GM12873 (cell line): Measurements from ENCODE around the gene GALNT10.

Source experiments
- TF ChIP-seq, protein P1 (sequence below): IDR thresholded peaks from 2 replicates; pipeline ENCODE4 v1.5.1; 2012; ENCODE audit warnings: low read depth, mild to moderate bottlenecking, moderate library complexity, low read length, control low read depth; ENCODE audit not compliant: insufficient read depth; ENCODE audit errors: missing control alignments

GALNT10 gene

DNA sequence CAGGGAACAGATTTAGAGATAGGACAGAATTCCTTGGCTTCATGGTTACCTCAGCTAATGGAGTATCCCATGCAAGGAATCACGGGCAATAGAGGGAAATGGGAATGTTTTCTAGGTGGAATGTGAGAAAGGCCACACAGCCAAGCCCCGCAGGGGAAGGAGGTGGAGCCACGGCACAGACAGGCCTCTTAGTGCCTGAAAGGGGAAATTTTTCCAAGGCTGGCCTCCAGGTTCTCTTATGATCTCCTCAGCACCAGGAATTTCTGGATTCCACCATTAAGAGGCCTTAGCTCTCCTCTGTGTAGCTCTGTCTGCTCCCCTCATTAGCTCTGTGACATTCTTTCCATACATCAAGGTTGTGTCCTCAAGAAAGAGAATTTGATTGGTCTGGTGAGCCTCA is 124.7 kb downstream of the GALNT10 start:
- TF ChIP-seq, protein P1, sequence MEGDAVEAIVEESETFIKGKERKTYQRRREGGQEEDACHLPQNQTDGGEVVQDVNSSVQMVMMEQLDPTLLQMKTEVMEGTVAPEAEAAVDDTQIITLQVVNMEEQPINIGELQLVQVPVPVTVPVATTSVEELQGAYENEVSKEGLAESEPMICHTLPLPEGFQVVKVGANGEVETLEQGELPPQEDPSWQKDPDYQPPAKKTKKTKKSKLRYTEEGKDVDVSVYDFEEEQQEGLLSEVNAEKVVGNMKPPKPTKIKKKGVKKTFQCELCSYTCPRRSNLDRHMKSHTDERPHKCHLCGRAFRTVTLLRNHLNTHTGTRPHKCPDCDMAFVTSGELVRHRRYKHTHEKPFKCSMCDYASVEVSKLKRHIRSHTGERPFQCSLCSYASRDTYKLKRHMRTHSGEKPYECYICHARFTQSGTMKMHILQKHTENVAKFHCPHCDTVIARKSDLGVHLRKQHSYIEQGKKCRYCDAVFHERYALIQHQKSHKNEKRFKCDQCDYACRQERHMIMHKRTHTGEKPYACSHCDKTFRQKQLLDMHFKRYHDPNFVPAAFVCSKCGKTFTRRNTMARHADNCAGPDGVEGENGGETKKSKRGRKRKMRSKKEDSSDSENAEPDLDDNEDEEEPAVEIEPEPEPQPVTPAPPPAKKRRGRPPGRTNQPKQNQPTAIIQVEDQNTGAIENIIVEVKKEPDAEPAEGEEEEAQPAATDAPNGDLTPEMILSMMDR: no peak

DNA sequence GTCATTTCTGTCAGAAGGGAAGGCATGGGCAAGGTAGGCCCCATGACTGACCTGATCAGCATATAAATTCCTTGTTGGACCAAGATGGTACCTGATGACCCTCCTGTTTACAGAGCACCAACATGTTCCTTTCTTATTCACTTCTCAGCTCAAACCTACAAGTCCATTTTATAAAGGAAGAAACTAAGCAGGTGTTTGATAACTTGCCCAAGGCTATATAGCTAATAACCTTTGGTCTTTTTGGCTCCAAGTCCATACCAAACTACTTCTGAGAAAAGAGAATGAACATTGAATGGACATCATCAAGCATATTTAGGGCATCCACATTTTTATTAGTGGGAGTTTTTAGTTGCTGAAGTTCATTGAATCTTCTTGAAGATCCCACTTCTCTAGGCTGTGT is 125.2 kb downstream of the GALNT10 start:
- TF ChIP-seq, protein P1: no peak

DNA sequence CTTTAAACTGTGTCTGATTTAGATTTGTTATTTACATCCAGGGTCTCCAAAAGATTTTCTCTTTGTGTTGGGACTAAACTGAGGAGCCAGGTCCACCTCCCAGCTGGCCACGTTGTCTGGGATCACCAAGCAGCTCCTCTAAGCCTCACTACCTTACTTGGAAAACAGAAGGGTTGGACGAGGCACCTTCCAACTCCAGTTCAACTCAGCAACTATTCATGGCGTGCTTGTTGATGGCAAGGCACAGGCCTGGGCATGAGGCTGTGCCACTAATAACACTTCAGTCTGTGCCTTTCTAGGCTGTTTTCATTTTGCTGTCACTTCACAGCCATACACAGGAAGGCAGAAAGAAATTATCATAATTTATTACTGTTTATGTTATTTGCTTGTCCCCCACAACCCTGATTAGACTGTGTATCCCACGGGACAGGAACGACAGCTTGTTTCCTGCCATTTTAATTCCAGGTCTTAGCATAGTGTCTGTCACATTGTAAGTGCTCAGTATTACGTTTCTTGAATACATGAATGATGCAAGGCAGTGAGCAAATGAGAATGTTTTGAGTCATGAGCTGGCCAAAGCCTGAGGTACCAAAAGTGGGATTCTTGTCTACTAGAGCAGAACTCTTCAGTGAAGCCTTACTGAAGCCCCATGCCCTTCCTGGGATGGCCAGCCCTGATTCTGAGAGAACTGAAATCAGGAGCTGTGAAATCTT is 125.8 kb downstream of the GALNT10 start:
- TF ChIP-seq, protein P1: no peak

DNA sequence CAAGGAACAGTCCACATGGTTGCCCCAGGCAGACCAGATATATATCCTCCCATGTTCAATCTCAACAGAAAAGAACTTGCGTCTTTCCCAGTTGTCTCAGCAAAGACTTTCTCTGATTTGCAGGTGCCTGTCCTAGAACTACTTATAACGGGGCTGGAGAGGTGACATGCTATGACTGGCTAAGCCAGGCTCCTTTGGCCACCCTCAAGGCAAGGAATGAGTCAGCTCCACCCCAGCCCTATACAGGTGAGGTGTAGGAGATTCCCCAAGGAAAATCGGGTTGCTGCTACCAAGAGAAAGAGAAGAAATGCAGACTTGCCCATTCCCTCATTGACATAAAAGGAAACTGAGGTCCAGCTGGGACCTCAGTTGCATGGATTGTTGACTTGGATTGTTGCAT is 127.4 kb downstream of the GALNT10 start:
- TF ChIP-seq, protein P1: no peak

DNA sequence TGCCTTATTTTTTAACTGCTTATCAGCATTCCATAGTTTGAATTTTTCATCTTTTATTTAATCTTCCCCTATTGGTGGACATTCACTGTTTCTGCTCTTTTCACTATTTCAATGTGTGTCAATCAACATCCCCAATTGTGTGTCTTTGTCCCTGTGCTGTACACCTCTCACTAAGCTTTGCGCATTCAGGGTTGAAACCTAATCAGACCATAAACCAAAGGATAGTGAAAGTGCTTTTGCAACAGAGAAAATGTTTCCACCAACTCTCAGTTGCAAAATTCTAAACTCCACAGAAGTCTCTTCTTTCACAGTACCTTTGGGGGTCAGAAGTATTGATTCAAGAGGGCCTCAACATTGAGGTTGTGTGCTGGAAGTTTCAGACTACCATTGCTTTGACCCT is 128.2 kb downstream of the GALNT10 start:
- TF ChIP-seq, protein P1: no peak

DNA sequence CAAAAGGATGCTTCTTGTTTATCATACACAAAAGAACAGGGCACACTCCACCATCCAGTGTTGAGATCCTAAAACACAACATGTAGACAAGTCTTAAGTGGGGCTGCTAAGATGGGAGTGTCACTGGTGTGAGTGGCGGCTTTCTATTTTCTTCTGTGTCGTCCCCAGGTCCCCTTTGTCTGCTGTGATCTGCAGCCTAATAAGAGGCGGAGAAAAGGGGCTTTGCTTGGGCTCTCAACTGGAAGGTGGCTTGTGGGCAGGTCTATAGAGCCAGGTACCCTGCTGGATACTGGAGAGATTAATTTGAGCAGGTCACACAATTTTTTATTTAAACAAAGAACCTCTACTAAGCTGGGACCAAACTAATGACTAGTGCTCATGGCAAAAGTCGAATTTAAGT is 129.2 kb downstream of the GALNT10 start:
- TF ChIP-seq, protein P1: no peak

DNA sequence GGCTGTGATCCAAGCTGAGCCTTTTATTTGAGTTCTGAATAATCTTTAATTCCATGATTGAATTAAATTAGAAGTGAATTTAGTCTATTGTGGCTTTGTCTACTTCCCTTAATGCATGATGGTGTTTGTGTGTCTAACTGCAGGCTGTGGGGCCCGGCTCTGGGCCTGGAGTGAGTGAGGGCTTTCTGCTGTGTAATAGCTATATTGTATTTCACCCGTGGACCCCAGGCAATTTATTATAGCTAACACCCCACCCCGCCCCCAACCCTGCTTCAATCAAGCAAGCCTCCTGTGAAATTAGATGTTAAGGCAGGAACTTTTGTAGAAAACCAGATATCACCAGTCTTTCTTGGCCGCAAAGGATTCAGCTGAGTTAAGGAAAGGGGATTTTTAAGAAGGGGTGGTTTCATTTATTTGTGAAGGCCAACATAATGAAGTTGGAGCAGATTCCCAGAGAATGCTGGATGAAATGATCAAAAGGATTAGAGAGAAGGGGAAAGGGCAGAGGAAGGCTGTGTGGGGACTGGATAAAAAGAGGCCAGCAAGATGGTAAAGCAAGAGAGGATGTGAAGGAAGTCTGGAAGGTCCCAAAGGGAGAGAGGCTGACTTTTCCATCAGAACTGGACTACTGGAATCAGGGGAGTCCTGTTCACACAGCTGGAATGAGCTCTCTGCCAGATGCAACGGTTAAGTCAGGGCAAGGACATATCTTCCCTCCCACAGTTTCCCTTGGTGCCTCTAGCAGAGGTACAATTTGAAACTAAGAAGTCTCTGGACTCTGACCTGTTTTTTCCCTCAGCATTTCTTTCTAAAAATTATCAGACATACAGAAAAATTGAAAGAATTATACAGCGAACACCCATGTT is 129.9 kb downstream of the GALNT10 start:
- TF ChIP-seq, protein P1: no peak
